Stimulated activated CD4-positive, alpha-beta T cell treated with anti-CD3 and anti-CD28 coated beads, Interleukin-4, amount 100 ng/mL, for 4 hours (primary cell): ENCODE results near the gene IFITM2.
"Not testable (repeated sequence)": the region's sequence is repeated elsewhere in the genome, so short reads cannot be mapped to it uniquely, and the experiment has no call there.

Experiments used
- DNase-seq, 2 experiments: peaks; one replicate each; pipeline ENCODE4 v3.0.0-alpha.2; 2020

The IFITM2 gene

GRCh38 chr11:311013-311748 lies 3.6 kb downstream of the IFITM2 start:
- not testable (repeated sequence) for DNase-seq

- peak in 1 of 2 experiments; percentile 57 for DNase-seq
These were observed 4.6 kb downstream of the IFITM2 start for GRCh38 chr11:312092-312816.

- no peak for DNase-seq
These were observed 5.7 kb downstream of the IFITM2 start for GRCh38 chr11:313304-313786.

GRCh38 chr11:313787-314553 lies 6.4 kb downstream of the IFITM2 start, which contains the start of gene IFITM1:
TSS of gene IFITM1 (plus strand) at chr11:314040. CDS start at chr11:314171, 131 bp downstream.
- peak in 1 of 2 experiments; percentile 60 for DNase-seq

- DNase-seq = not testable (repeated sequence)
These were observed 6.9 kb downstream of the IFITM2 start for GRCh38 chr11:314554-314875.

GRCh38 chr11:315051-315481 lies 7.5 kb downstream of the IFITM2 start:
- DNase-seq = no peak

- DNase-seq = no peak
These were observed 7.9 kb downstream of the IFITM2 start for GRCh38 chr11:315516-315994.

- DNase-seq = no peak
These were observed 8.6 kb downstream of the IFITM2 start for GRCh38 chr11:316031-316701.

- no peak for DNase-seq
These were observed 9.3 kb downstream of the IFITM2 start for GRCh38 chr11:316891-317301.

GRCh38 chr11:317668-318404 lies 10.2 kb downstream of the IFITM2 start:
- not testable (repeated sequence) for DNase-seq

- not testable (repeated sequence) for DNase-seq
These were observed 10.9 kb downstream of the IFITM2 start for GRCh38 chr11:318405-319120.

GRCh38 chr11:319121-319887 lies 11.7 kb downstream of the IFITM2 start:
- not testable (repeated sequence) for DNase-seq

GRCh38 chr11:319888-320273 lies 12.3 kb downstream of the IFITM2 start:
- not testable (repeated sequence) for DNase-seq

- no peak for DNase-seq
These were observed 16.5 kb downstream of the IFITM2 start for GRCh38 chr11:324156-324555.

GRCh38 chr11:324593-325517 lies 17.2 kb downstream of the IFITM2 start:
- not testable (repeated sequence) for DNase-seq

- no peak for DNase-seq
These were observed 18.4 kb downstream of the IFITM2 start for GRCh38 chr11:325796-326591.

- DNase-seq = no peak
These were observed 18.9 kb downstream of the IFITM2 start for GRCh38 chr11:326592-326841.

GRCh38 chr11:326842-327580 lies 19.4 kb downstream of the IFITM2 start:
- peak; percentile 46 to 50 for DNase-seq
